IMR-90 (cell line): ENCODE results near the gene PPARGC1A. TPM values are rescaled to one million over a fixed set of nuclear protein-coding genes. Genes with fewer than 3 reads are reported as not detected.

Source experiments
- ATAC-seq: fragments of 200-7000 bp; cut with Tn5 transposase; 2 replicates; pipeline ENCODE4 v1.9.1; 2020; ENCODE audit warnings: low read depth, mild to moderate bottlenecking, moderate library complexity
- BruUV-seq: library from RNA; stranded (reverse); fragments of 400-500 nt; replicated peaks from 2 replicates; lab custom pipeline; 2021; lab: Mats Ljungman, UMichigan
- CTCF ChIA-PET: fragments of 300-600 bp; formaldehyde crosslinking; extraction: SDS; loops from one replicate; lab custom pipeline; 2021; ENCODE audit warnings: antibody characterized with exemption; lab: Yijun Ruan, JAX
- POLR2A ChIA-PET: fragments of 300-600 bp; sonication (Branson Sonifier 250); formaldehyde crosslinking; loops from one replicate; lab custom pipeline; 2022; ENCODE audit warnings: antibody characterized with exemption; ENCODE audit not compliant: unreplicated experiment; lab: Charles Lee
- DNase-seq: peaks from one replicate; pipeline ENCODE4 v3.0.0; 2013
- H2AFZ ChIP-seq: replicated peaks from 2 replicates; pipeline ENCODE3; 2013; ENCODE audit warnings: low read length, mild to moderate bottlenecking; ENCODE audit not compliant: poor library complexity
- H2AK5ac ChIP-seq: 2 replicates; pipeline ENCODE4 v1.6.1; 2013; ENCODE audit warnings: low read depth, low read length, inconsistent platforms
- H2AK9ac ChIP-seq: replicated peaks from 2 replicates; pipeline ENCODE3; 2013; ENCODE audit warnings: mild to moderate bottlenecking, low read depth, low read length, moderate library complexity; ENCODE audit not compliant: poor library complexity
- H2BK120ac ChIP-seq: 2 replicates; pipeline ENCODE4 v1.6.1; 2013; ENCODE audit warnings: low read depth, low read length, inconsistent platforms
- H2BK15ac ChIP-seq: 3 replicates; pipeline ENCODE4 v1.6.1; 2013; ENCODE audit warnings: low read depth, low read length, inconsistent platforms
- H2BK20ac ChIP-seq: 2 replicates; pipeline ENCODE4 v1.6.1; 2013; ENCODE audit warnings: low read depth, mild to moderate bottlenecking, inconsistent platforms, low read length, moderate library complexity
- H2BK5ac ChIP-seq: 2 replicates; pipeline ENCODE4 v1.6.1; 2013; ENCODE audit warnings: mild to moderate bottlenecking, low read depth, low read length, inconsistent platforms; ENCODE audit not compliant: poor library complexity, severe bottlenecking
- H3K14ac ChIP-seq: replicated peaks from 2 replicates; pipeline ENCODE4 v1.6.1; 2013; ENCODE audit warnings: low read depth, low read length, inconsistent platforms
- H3K18ac ChIP-seq: 2 replicates; pipeline ENCODE4 v1.6.1; 2013; ENCODE audit warnings: low read depth, low read length, control low read depth
- H3K23ac ChIP-seq: 2 replicates; pipeline ENCODE4 v1.6.1; 2013; ENCODE audit warnings: low read depth, low read length, inconsistent platforms
- H3K27ac ChIP-seq: 2 replicates; pipeline ENCODE4 v1.5.1; 2013; ENCODE audit warnings: mild to moderate bottlenecking, control low read depth, low read length; ENCODE audit not compliant: insufficient read depth
- H3K27me3 ChIP-seq: 2 replicates; pipeline ENCODE4 v1.6.1; 2013; ENCODE audit warnings: low read length; ENCODE audit not compliant: control insufficient read depth, insufficient read depth
- H3K36me3 ChIP-seq: 2 replicates; pipeline ENCODE4 v1.6.1; 2013; ENCODE audit warnings: low read length, mixed read lengths; ENCODE audit not compliant: control insufficient read depth, insufficient read depth
- H3K4ac ChIP-seq: 2 replicates; pipeline ENCODE4 v1.6.1; 2013; ENCODE audit warnings: low read depth, low read length, inconsistent platforms
- H3K4me1 ChIP-seq: 2 replicates; pipeline ENCODE4 v1.6.1; 2013; ENCODE audit warnings: low read length, mixed read lengths; ENCODE audit not compliant: control insufficient read depth, insufficient read depth
- H3K4me2 ChIP-seq: 2 replicates; pipeline ENCODE4 v1.6.1; 2013; ENCODE audit warnings: low read depth, mild to moderate bottlenecking, control low read depth, low read length, moderate library complexity
- H3K4me3 ChIP-seq: 2 replicates; pipeline ENCODE4 v1.5.1; 2013; ENCODE audit warnings: low read depth, mild to moderate bottlenecking, control low read depth, low read length, moderate library complexity; ENCODE audit not compliant: insufficient read depth
- H3K56ac ChIP-seq: 2 replicates; pipeline ENCODE4 v1.6.1; 2013; ENCODE audit warnings: low read length, inconsistent platforms; ENCODE audit not compliant: insufficient read depth; ENCODE audit errors: extremely low read depth
- H3K79me1 ChIP-seq, 2 experiments: 2 replicates each; pipeline ENCODE4 v1.6.1; 2013; ENCODE audit warnings: low read length in 2 of 2, inconsistent platforms in 1 of 2, low read depth in 1 of 2
- H3K9ac ChIP-seq: 2 replicates; pipeline ENCODE4 v1.6.1; 2013; ENCODE audit warnings: low read depth, low read length, control low read depth
- H3K9me1 ChIP-seq: 2 replicates; pipeline ENCODE4 v1.6.1; 2013; ENCODE audit warnings: low read length, inconsistent platforms; ENCODE audit not compliant: insufficient read depth
- H3K9me3 ChIP-seq: 2 replicates; pipeline ENCODE4 v1.6.1; 2013; ENCODE audit warnings: low read length; ENCODE audit not compliant: control insufficient read depth, insufficient read depth
- H4K20me1 ChIP-seq: 2 replicates; pipeline ENCODE4 v1.6.1; 2013; ENCODE audit warnings: low read length, inconsistent platforms; ENCODE audit not compliant: insufficient read depth
- H4K5ac ChIP-seq: 2 replicates; pipeline ENCODE4 v1.6.1; 2013; ENCODE audit warnings: mild to moderate bottlenecking, low read depth, low read length, control low read depth
- H4K8ac ChIP-seq, 2 experiments: 2 replicates each; pipeline ENCODE4 v1.6.1; 2013; ENCODE audit warnings: low read depth in 2 of 2, low read length in 2 of 2, control low read depth in 1 of 2, inconsistent platforms in 1 of 2
- H4K91ac ChIP-seq: 2 replicates; pipeline ENCODE4 v1.6.1; 2013; ENCODE audit warnings: low read depth, low read length, inconsistent platforms; ENCODE audit not compliant: insufficient read depth
- BHLHE40 ChIP-seq: fragments of 150-350 bp; IDR thresholded peaks from 2 replicates; pipeline ENCODE4 v1.6.1; 2016; ENCODE audit warnings: mild to moderate bottlenecking, low read depth, low read length
- CHD1 ChIP-seq: IDR thresholded peaks from 2 replicates; pipeline ENCODE4 v1.6.1; 2012; ENCODE audit warnings: low read depth, low read length, improper control_type of control experiment
- FOS ChIP-seq: fragments of 150-350 bp; IDR thresholded peaks from 2 replicates; pipeline ENCODE4 v1.6.1; 2016; ENCODE audit warnings: low read depth, low read length
- MAZ ChIP-seq: IDR thresholded peaks from 2 replicates; pipeline ENCODE4 v1.6.1; 2012; ENCODE audit warnings: low read depth, mild to moderate bottlenecking, low read length, improper control_type of control experiment, moderate library complexity, borderline replicate concordance
- MXI1 ChIP-seq: IDR thresholded peaks from 2 replicates; pipeline ENCODE4 v1.6.1; 2012; ENCODE audit warnings: low read depth, mild to moderate bottlenecking, low read length, moderate library complexity, borderline replicate concordance
- NFE2L2 ChIP-seq: fragments of 150-350 bp; IDR thresholded peaks from 2 replicates; pipeline ENCODE4 v1.6.1; 2016; ENCODE audit warnings: low read depth, mild to moderate bottlenecking, low read length
- POLR2A ChIP-seq: IDR thresholded peaks from 2 replicates; pipeline ENCODE4 v1.6.1; 2012; ENCODE audit warnings: mild to moderate bottlenecking, low read depth, low read length
- RAD21 ChIP-seq: IDR thresholded peaks from 2 replicates; pipeline ENCODE4 v1.6.1; 2012; ENCODE audit warnings: low read length, improper control_type of control experiment
- RFX5 ChIP-seq: IDR thresholded peaks from 2 replicates; pipeline ENCODE4 v1.8.0; 2012; ENCODE audit warnings: low read depth, mild to moderate bottlenecking, low read length, moderate library complexity
- SMC3 ChIP-seq: fragments of 150-350 bp; IDR thresholded peaks from 2 replicates; pipeline ENCODE4 v1.6.1; 2016; ENCODE audit warnings: low read depth, mild to moderate bottlenecking, antibody characterized with exemption, low read length, moderate library complexity
- USF2 ChIP-seq: fragments of 150-350 bp; IDR thresholded peaks from 2 replicates; pipeline ENCODE4 v1.6.1; 2017; ENCODE audit warnings: mild to moderate bottlenecking, antibody characterized with exemption, low read length, low read depth
- WGBS, 2 experiments: methylation state at CpG; one replicate each; pipeline versions ENCODE4 v1.1.5 to v1.1.7; 2013; ENCODE audit warnings: missing lambda C conversion rate in 2 of 2; ENCODE audit not compliant: insufficient read length in 1 of 2; ENCODE audit errors: extremely low coverage in 2 of 2; 5-methylcytosine and 5-hydroxymethylcytosine counted together
- dilution Hi-C: fragments of 300-500 bp; cut with HindIII; formaldehyde crosslinking; loops from one replicate; pipeline ENCODE4 v1.14.3; 2018; ENCODE audit warnings: low sequenced_read_pairs; ENCODE audit not compliant: unreplicated experiment
- in situ Hi-C: fragments of 300-500 bp; cut with MboI; formaldehyde crosslinking; loops from 3 replicates; pipeline ENCODE4 v1.14.3; 2019; ENCODE audit warnings: low sequenced_read_pairs, inconsistent platforms, mixed read lengths
- intact Hi-C: fragments of 100-400 bp; cut with micrococcal nuclease; formaldehyde crosslinking; loops from 2 replicates; pipeline ENCODE4 v1.10.0; 2022
- polyA plus RNA-seq, 3 experiments: library from polyadenylated mRNA; depleted of rRNA; stranded (reverse); fragments of >200 nt; gene quantifications; 2 replicates each; pipeline ENCODE4 v1.2.3, GENCODE V29; 2012; ENCODE audit warnings: low replicate concordance in 1 of 3
- total RNA-seq: library from RNA; depleted of rRNA; stranded (reverse); fragments of >200 nt; gene quantifications from 2 replicates; pipeline ENCODE4 v1.2.3, GENCODE V29; 2012

PPARGC1A gene
- total and polyA plus RNA-seq, 2 of the 4 experiments (the other 2 are of a cell fraction), result under 0.01 to 0.03 TPM

GRCh38 chr4:23814996-23815660, 74.7 kb downstream of the PPARGC1A start:
- Histone ChIP-seq H4K5ac (peak overlapping the region; percentile 76), H4K8ac (no peak overlapping the region), H4K20me1 (no peaks in the 10 kb centered on the region), H3K4me2 (peak overlapping the region; percentile 33), H2BK5ac (no peak overlapping the region), H3K9ac (no peak overlapping the region), H3K27me3 (no peaks in the 10 kb centered on the region), H3K4me1 (peaks cover 16% of the 10 kb centered on the region), H3K9me1 (no peaks in the 10 kb centered on the region), H3K79me1 (no peaks in the 10 kb centered on the region), H2AFZ (no peak overlapping the region), H3K27ac (peak overlapping the region; percentile 49; the same call in 1 of the 2 replicates), H3K23ac (no peak overlapping the region), H3K4ac (no peak overlapping the region), H3K14ac (no peak overlapping the region), H2BK20ac (no peak overlapping the region; the same call in 1 of the 2 replicates), H3K18ac (peak overlapping the region; percentile 94), H3K56ac (no peak overlapping the region), H3K4me3 (no peak overlapping the region), H2BK15ac (no peak overlapping the region), H2AK9ac (no peak overlapping the region), H4K91ac (no peak overlapping the region), H2AK5ac (no peak overlapping the region), H3K9me3 (no peaks in the 10 kb centered on the region), H2BK120ac (no peak overlapping the region), H3K36me3 (no peaks in the 10 kb centered on the region)
- intact Hi-C loops (no loop called here), in situ Hi-C loops (no loop called here), dilution Hi-C loops (no loop called here)
- no peak for TF ChIP-seq MAZ
- TF ChIP-seq MXI1, result no peak
- no peak for TF ChIP-seq FOS
- no peak for TF ChIP-seq NFE2L2
- no peak for TF ChIP-seq POLR2A
- no peak for TF ChIP-seq USF2
- no peak for TF ChIP-seq RFX5
- TF ChIP-seq SMC3, result no peak
- TF ChIP-seq RAD21, result no peak
- TF ChIP-seq CHD1, result no peak
- TF ChIP-seq BHLHE40, result no peak
- BruUV-seq, result no TSS peak
- ChIA-PET POLR2A (no interaction called here), CTCF (no interaction called here)
- ATAC-seq, result no peak
- no CpG with 5 or more reads among the region's 8 CpGs for WGBS, 2 experiments
- DNase-seq, result no peak
